T1000 (cell line): ENCODE results near the gene ZFYVE28.

ENCODE experiments used
- DNase-seq: peaks from one replicate; lab custom pipeline; 2025; ENCODE audit warnings: mixed read lengths; lab: John Stamatoyannopoulos, UW

Gene ZFYVE28

GRCh38 chr4:2352171-2352570 lies 66.3 kb downstream of the ZFYVE28 start:
- DNase-seq, result no peak

- DNase-seq, result no peak
These were observed 67.5 kb downstream of the ZFYVE28 start for GRCh38 chr4:2350982-2351381.

GRCh38 chr4:2348786-2349185 lies 69.7 kb downstream of the ZFYVE28 start:
- DNase-seq, result no peak

GRCh38 chr4:2347190-2347589 lies 71.3 kb downstream of the ZFYVE28 start:
- no peak for DNase-seq

- DNase-seq, result no peak
These were observed 75.0 kb downstream of the ZFYVE28 start for GRCh38 chr4:2343476-2343875.

GRCh38 chr4:2341911-2342652 lies 76.4 kb downstream of the ZFYVE28 start:
- DNase-seq, result no peak

GRCh38 chr4:2341261-2341841 lies 77.1 kb downstream of the ZFYVE28 start:
- DNase-seq, result no peak

- no peak for DNase-seq
These were observed 78.0 kb downstream of the ZFYVE28 start for GRCh38 chr4:2340272-2341061.

GRCh38 chr4:2339458-2340271 lies 78.8 kb downstream of the ZFYVE28 start:
- no peak for DNase-seq

- no peak for DNase-seq
These were observed 79.5 kb downstream of the ZFYVE28 start for GRCh38 chr4:2338754-2339457.

- DNase-seq, result no peak
These were observed 80.5 kb downstream of the ZFYVE28 start for GRCh38 chr4:2337896-2338295.

- no peak for DNase-seq
These were observed 81.2 kb downstream of the ZFYVE28 start for GRCh38 chr4:2337131-2337723.

GRCh38 chr4:2336659-2337058 lies 81.8 kb downstream of the ZFYVE28 start:
- DNase-seq, result no peak

GRCh38 chr4:2335729-2336101 lies 82.7 kb downstream of the ZFYVE28 start:
- no peak for DNase-seq

- DNase-seq, result no peak
These were observed 83.4 kb downstream of the ZFYVE28 start for GRCh38 chr4:2334826-2335728.

- no peak for DNase-seq
These were observed 84.4 kb downstream of the ZFYVE28 start for GRCh38 chr4:2333916-2334644.

- DNase-seq, result no peak
These were observed 85.0 kb downstream of the ZFYVE28 start for GRCh38 chr4:2333356-2333841.

GRCh38 chr4:2332976-2333319 lies 85.5 kb downstream of the ZFYVE28 start:
- DNase-seq, result no peak

- DNase-seq, result no peak
These were observed 86.1 kb downstream of the ZFYVE28 start for GRCh38 chr4:2332201-2332975.
